Measurements from ENCODE around the gene IL25.

Gene IL25

DNA sequence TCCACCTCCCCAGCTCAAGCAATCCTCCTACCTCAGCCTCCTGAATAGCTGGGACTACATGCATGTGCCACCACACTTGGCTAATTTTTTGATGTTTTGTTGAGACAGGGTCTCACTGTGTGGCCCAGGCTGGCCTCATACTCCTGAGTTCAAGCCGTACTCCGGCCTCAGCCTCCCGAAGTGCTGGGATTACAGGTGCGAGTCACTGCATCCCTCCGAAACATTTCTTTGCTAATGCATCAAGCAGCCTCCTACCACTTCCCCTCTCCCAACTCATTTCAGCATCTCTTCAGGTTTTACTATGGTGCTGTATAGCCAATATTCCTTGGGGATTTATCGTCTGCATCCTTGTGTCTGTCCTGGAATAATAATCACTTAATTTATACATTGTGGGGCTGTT is 17.6 kb upstream of the IL25 start:
- DNase-seq = no peak

- DNase-seq = no peak
Observed at GRCh38 chr14:23355871-23356435, 16.7 kb upstream of the IL25 start.

GRCh38 chr14:23356662-23357061 is 15.9 kb upstream of the IL25 start:
- DNase-seq = no peak

- DNase-seq = no peak
Observed at GRCh38 chr14:23357261-23357660, 15.3 kb upstream of the IL25 start.

- no peak for DNase-seq
Observed at GRCh38 chr14:23358042-23358441, 14.6 kb upstream of the IL25 start.

DNA sequence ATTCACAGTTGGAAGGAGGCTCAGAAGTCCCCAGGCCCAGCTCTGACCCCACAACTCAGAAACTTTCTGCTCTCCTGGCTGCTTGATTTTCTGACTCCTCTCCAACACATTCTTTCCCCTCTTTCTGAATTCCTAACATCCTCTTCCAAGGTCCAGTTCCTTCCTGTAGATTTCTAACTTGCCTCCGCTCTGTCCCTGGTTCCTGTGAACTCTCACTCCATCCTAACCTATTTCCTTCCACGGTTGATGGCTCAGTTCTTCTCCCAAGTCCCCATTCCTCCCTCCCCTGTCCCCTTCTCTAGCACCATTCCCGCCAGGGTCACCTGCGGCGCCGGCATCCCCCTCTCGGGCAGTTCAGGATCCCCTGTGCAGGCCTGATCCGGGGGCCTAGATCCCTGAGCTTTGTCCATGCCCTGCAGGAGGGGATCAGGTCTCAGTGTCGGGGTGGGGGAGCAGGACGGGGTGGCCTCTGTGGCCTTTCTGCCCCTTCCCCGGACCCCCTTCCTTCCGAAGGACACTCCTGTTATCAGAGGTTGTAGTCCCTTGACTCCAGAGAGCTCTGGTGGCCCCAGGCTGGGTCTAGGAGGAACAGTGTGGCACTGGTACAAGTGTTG is 13.9 kb upstream of the IL25 start:
- DNase-seq = no peak

DNA sequence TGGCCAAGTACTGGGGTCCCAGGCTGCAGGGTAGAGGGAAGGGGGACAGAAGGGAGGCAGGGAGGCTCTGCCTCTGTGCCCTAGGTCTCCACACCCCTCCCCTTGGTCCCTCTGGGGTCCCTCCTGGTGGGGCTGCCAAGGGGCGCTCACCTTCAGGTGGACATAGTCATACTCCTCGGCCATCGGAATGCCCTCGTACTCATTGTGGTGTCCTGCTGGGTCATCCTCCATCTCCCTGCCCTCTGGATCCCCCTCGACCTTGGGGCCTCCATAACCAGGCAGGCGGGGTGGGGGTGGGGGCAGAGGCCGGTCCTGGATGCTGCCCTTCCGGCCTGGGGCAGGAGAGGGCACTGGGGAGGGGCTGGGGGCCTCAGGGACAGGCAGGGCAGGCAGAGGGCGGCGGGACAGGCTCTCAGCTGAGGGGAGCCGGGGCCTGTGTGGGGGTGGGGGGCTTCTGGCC is 13.4 kb upstream of the IL25 start:
- no peak for DNase-seq

DNA sequence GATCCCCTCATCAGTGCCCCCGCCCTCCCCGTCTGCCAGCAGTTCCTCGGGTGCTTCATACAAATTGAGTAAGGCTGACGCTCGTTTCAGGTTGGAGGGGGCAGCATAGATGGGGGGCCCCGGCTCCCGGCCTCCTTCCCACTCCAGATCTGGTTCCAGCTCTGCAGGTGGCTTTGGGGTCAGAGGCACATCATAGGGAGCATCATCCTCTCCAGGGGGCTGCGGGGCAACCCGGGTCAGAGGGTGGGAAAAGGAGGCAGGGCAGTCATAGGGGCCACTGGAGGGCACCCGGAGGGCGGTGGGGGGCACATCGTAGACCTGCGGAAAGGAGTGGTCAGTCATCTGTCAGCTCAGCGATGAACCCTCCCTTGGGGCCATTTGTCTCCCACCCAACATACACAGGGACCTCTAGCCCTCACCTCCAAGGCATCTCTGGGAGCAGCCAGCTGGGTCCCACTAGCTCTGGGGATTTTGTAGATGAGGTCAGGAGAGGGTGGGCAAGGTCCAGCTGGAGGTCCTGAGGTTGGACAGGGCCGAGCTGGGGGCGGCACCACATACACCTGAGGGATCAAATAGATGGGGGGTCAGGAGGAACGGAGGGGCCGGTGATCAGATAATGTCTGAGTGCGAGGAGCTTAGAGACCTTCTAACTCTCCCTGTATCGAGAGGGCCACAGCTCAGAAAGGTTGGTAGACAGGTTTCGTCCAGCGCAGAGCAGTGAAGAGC is 12.7 kb upstream of the IL25 start:
- no peak for DNase-seq

DNA sequence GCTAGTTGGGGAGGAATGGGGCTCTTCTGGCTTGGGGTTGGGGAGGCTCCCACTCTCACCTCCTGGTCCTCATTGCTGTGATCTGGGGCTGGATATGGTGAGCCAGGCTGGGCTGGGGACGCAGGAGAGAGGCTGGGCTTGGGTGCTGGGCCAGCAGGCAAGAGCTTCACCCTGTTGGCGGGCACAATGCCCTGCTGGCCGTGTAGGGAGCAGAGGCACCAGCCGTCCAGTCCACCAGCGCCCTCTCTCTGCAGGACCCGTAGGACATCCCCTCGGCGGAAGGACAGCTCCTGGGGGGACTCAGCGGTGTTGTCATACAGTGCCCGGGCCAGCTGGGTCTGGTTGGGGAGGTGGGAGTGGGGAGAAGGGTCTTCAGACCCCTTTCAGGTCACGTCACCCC is 12.1 kb upstream of the IL25 start:
- DNase-seq = peak in 1 of 2 donors; percentile 5

DNA sequence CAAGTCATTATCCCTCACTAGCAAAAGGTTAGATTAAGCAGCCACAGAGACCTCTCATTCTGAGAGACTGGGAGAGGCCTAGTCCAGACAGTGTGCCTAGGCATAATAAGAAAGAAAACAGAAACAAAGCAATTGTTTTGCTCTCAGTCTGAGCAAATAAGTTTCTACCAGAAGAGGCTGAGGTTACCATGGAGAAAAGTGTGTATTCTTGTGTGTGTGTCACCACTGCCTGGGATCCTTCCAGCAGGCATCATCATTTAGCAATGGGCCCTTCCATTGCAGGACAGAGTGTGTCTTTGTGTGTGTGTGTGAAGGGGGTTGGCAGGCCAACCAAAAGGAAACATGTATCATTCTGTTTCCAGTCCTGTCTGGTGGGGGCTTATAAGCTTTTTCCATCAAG is 11.3 kb upstream of the IL25 start:
- DNase-seq = no peak

GRCh38 chr14:23361763-23362162 is 10.8 kb upstream of the IL25 start:
- no peak for DNase-seq

DNA sequence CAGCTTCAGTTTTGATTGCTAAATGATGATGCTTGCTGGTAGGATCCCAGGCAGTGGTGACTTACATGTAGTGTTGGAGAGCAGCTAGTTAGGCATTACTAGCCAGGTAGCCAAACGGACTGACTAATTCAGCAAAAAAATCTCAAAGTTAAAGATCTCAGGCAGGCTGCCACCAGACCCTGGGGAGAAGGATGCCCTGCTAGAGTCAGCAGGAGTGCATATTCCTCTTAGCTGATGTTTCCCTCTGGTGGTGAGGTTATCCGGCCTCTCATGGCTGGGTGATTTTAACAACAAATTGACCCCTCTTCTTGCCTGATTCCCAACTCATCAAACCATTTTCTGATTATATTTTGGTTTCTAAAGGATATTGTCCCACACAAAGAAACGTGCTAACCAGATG is 10.4 kb upstream of the IL25 start:
- no peak for DNase-seq

- no peak for DNase-seq
Observed at GRCh38 chr14:23364164-23365035, 8.2 kb upstream of the IL25 start.

GRCh38 chr14:23365036-23365731 is 7.4 kb upstream of the IL25 start, which contains the start of gene EFS:
Gene EFS, minus strand, starts transcription at chr14:23365172. Its CDS starts 147 bp downstream, at chr14:23365025.
- no peak for DNase-seq

- no peak for DNase-seq
Observed at GRCh38 chr14:23365732-23366425, 6.7 kb upstream of the IL25 start.

DNA sequence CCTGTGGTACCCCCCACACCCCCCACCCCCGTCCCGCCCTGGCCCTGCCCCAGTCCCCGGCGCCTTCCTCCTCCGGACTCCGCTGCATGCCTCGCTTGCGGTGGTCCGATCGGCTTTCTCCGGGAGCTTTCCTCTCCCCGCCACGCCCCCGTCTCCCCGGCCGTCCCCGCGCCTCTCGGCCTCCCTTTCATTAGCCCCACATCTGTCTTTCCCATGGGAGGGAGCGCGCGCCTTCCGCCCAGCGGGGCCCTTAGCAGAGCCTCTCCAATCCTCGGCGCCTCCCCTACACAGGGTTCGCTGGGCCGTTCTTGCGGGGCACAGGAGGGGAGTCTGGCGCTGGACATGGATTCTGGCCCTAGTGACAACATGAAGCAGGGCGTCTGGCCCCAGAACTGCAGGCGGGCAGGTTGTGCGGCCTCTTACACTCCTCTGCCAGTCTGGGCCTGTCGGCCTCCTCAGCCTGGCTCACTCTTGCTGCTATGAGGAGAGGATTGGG is 6.1 kb upstream of the IL25 start:
- no peak for DNase-seq

DNA sequence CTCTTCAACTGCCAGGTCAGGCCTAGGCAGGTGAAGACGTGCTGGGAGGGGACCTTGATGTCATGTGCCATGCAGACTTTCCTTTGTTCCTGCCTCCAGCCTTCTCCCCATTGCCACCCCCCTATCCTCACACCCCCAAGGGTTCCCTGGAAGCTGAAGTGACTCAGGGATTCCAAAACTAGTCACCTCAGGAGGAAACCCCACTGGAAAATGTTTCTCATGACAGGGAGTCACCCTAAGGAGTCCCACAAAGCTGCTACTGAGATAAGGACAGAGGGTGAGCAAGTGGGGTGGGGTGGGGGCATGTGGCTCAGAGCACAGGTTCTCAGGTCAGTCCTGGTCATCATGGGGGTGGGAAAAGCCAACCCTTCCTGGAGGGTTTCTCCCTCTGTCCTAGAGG is 2.4 kb upstream of the IL25 start:
- no peak for DNase-seq

GRCh38 chr14:23371865-23372264 is 744 bp upstream of the IL25 start:
- DNase-seq = no peak

DNA sequence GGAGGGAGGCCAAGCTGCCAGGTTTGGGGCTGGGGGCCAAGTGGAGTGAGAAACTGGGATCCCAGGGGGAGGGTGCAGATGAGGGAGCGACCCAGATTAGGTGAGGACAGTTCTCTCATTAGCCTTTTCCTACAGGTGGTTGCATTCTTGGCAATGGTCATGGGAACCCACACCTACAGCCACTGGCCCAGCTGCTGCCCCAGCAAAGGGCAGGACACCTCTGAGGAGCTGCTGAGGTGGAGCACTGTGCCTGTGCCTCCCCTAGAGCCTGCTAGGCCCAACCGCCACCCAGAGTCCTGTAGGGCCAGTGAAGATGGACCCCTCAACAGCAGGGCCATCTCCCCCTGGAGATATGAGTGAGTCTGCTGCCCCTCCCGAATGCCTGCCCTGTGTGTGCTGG is 432 bp downstream of the IL25 start:
- DNase-seq = no peak

DNA sequence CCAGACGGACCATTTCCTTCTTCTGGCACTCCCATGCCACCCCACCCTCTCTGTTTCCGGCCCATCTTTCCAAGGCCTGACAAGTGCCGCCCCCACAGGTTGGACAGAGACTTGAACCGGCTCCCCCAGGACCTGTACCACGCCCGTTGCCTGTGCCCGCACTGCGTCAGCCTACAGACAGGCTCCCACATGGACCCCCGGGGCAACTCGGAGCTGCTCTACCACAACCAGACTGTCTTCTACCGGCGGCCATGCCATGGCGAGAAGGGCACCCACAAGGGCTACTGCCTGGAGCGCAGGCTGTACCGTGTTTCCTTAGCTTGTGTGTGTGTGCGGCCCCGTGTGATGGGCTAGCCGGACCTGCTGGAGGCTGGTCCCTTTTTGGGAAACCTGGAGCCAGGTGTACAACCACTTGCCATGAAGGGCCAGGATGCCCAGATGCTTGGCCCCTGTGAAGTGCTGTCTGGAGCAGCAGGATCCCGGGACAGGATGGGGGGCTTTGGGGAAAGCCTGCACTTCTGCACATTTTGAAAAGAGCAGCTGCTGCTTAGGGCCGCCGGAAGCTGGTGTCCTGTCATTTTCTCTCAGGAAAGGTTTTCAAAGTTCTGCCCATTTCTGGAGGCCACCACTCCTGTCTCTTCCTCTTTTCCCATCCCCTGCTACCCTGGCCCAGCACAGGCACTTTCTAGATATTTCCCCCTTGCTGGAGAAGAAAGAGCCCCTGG is 3.1 kb downstream of the IL25 start:
- DNase-seq = no peak

Measured in bone marrow (tissue), 2 donors.